ENCODE data around the gene KRT86. TPM values are rescaled to one million over a fixed set of nuclear protein-coding genes. Genes with fewer than 3 reads are reported as not detected.

The KRT86 gene
- total and polyA plus RNA-seq, 2 of the 8 experiments (the other 6 are each of a cell fraction or from before 2014, with no cell fraction given), result 0.12 TPM; not detected in 1

DNA sequence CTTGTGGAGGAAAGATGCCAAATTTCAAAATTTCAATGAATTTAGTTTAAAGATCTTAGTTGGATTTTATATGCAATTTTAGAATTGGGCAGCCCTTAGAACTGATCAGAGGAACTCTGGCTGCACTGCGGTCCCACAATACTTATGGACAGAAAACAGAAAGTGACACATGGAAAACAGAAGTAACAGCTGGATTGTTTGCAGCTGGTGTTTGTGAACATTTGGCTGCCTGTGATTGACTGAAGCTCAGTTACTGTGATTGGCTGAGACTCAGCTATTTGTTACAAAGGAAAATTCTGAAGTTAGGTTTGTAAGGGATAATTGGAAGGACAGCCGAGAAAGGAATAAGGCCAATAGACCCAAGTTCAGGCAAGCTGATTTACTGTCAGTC is 10.0 kb upstream of the KRT86 start (continued):
- TF ChIP-seq CTBP2 (IDR thresholded peaks at IDR 0.05; ENCODE audit: borderline replicate concordance, insufficient read depth, insufficient read length, low read length) (no peak), SP1 (IDR thresholded peaks at IDR 0.05; ENCODE audit: low read depth, low read length) (no peak), HDAC2 (IDR thresholded peaks at IDR 0.05; ENCODE audit: borderline replicate concordance in 1 of 2, low read depth in 2 of 2, low read length in 2 of 2) (no peak), CHD2 (IDR thresholded peaks at IDR 0.05; ENCODE audit: low read length) (no peak), HDAC6 (IDR thresholded peaks at IDR 0.05; ENCODE audit: low read depth, low read length) (no peak)
